Natural killer cell (primary cell): Measurements from ENCODE around the gene FAM83E. TPM values are rescaled to one million over a fixed set of nuclear protein-coding genes. Genes with fewer than 3 reads are reported as not detected.

Source experiments
- ATAC-seq, 3 donors: fragments of 150-1000 bp in 2 of 3; fragments of 200-7000 bp in 1 of 3; cut with Tn5 transposase; 1 replicate in 1 of 3; 2 replicates in 2 of 3; pipeline ENCODE4 v1.10.0; 2021; ENCODE audit warnings: mild to moderate bottlenecking in 2 of 3, moderate library complexity in 2 of 3
- DNase-seq, 2 donors: peaks; one replicate each; pipeline versions ENCODE4 v3.0.0 to v3.0.0-alpha.2; 2013 to 2021; ENCODE audit warnings: mixed read lengths in 1 of 2
- H3K27ac ChIP-seq: one replicate; pipeline ENCODE4 v1.5.1; 2013; ENCODE audit warnings: mild to moderate bottlenecking, low read length
- H3K27me3 ChIP-seq: one replicate; pipeline ENCODE4 v1.6.1; 2013; ENCODE audit warnings: low read length; ENCODE audit not compliant: control insufficient read depth, insufficient read depth
- H3K36me3 ChIP-seq: one replicate; pipeline ENCODE4 v1.6.1; 2013; ENCODE audit warnings: low read length; ENCODE audit not compliant: control insufficient read depth, insufficient read depth
- H3K4me1 ChIP-seq: one replicate; pipeline ENCODE4 v1.6.1; 2013; ENCODE audit warnings: low read length; ENCODE audit not compliant: control insufficient read depth, insufficient read depth
- H3K4me3 ChIP-seq: one replicate; pipeline ENCODE4 v1.5.1; 2013; ENCODE audit warnings: low read length
- H3K9me3 ChIP-seq: one replicate; pipeline ENCODE4 v1.6.1; 2013; ENCODE audit warnings: low read length; ENCODE audit not compliant: control insufficient read depth, insufficient read depth
- H3K27ac Mint-ChIP-seq, 2 donors: one replicate each; pipeline ENCODE4 v1.8.0; 2022; ENCODE audit warnings: mild to moderate bottlenecking in 2 of 2, mixed read lengths in 2 of 2, moderate library complexity in 1 of 2
- H3K27me3 Mint-ChIP-seq, 2 donors: one replicate each; pipeline ENCODE4 v1.8.0; 2022; ENCODE audit warnings: low read depth in 2 of 2, mixed read lengths in 2 of 2
- H3K36me3 Mint-ChIP-seq: one replicate; pipeline ENCODE4 v1.8.0; 2022; ENCODE audit warnings: mixed read lengths
- H3K4me1 Mint-ChIP-seq, 2 donors: one replicate each; pipeline ENCODE4 v1.8.0; 2022; ENCODE audit warnings: mixed read lengths in 2 of 2
- H3K4me3 Mint-ChIP-seq: one replicate; pipeline ENCODE4 v1.8.0; 2022; ENCODE audit warnings: mild to moderate bottlenecking, moderate library complexity, mixed read lengths
- H3K9me3 Mint-ChIP-seq, 2 donors: one replicate each; pipeline ENCODE4 v1.8.0; 2022; ENCODE audit warnings: mixed read lengths in 2 of 2
- WGBS: methylation state at CpG from one replicate; pipeline ENCODE4 v1.1.7; 2013; ENCODE audit warnings: missing lambda C conversion rate; ENCODE audit not compliant: insufficient coverage; 5-methylcytosine and 5-hydroxymethylcytosine counted together
- intact Hi-C: fragments of 100-400 bp; cut with micrococcal nuclease; formaldehyde crosslinking; loops from one replicate; pipeline ENCODE4 v1.14.2; 2022
- total RNA-seq, 4 donors: library from RNA; stranded (reverse); fragments of 120-200 nt in 1 of 4; gene quantifications; one replicate each; pipeline versions ENCODE4 v1.2.3 to v1.2.4, GENCODE V29; 2013 to 2022
- TF ChIP-seq, protein P1 (sequence below): fragments of 200-600 bp; IDR thresholded peaks from one replicate; pipeline ENCODE4 v1.8.0; 2022; ENCODE audit warnings: antibody characterized with exemption

The FAM83E gene
- total RNA-seq, 3 donors from 2014 or later (not counting 1 experiment from before 2014, with no cell fraction given): 0.70 to 1.3 (median 1.1) TPM

DNA sequence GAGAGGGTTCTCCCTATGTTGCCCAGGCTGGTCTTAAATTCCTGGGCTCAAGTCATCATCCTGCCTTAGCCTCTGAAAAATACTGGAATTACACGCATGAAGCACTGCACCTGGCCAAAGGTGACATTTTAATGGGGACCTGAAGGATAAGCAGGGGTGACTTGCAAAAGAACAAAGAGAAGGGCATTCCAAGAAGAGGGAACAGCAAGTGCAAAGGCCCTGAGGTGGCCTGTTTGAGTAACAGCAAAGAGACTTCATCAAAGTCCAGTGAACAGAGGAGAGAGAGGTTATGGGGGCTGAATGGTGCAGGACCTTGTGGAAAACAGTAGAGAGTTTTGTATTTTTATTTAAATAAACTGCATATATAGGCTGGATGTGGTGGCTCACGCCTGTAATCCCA lies 27.0 kb upstream of the FAM83E start:
- H3K36me3 Mint-ChIP-seq: no peaks in the 10 kb centered on the region
- ATAC-seq (no peak), DNase-seq (no peak)
- 99% methylated on average over 2 of the region's 2 CpGs for WGBS
- intact Hi-C loops: loop anchor here (10.0 kb wide), 1 partner anchor 323 kb away; the partner anchor contains the start of gene FTL
- Histone ChIP-seq H3K4me3 (no peak overlapping the region), H3K27ac (no peak overlapping the region), H3K9me3 (no peaks in the 10 kb centered on the region), H3K36me3 (no peaks in the 10 kb centered on the region), H3K4me1 (peaks cover 42% of the 10 kb centered on the region), H3K27me3 (no peaks in the 10 kb centered on the region)
- peaks cover 32 to 48% of the 10 kb centered on the region in 2 donors for H3K4me1 Mint-ChIP-seq
- H3K27ac Mint-ChIP-seq: no peak overlapping the region
- H3K9me3 Mint-ChIP-seq: peaks cover 0 to 4% of the 10 kb centered on the region in 2 donors
- H3K4me3 Mint-ChIP-seq: no peak overlapping the region
- peaks cover 0 to 3% of the 10 kb centered on the region in 2 donors for H3K27me3 Mint-ChIP-seq
- TF ChIP-seq, protein P1, sequence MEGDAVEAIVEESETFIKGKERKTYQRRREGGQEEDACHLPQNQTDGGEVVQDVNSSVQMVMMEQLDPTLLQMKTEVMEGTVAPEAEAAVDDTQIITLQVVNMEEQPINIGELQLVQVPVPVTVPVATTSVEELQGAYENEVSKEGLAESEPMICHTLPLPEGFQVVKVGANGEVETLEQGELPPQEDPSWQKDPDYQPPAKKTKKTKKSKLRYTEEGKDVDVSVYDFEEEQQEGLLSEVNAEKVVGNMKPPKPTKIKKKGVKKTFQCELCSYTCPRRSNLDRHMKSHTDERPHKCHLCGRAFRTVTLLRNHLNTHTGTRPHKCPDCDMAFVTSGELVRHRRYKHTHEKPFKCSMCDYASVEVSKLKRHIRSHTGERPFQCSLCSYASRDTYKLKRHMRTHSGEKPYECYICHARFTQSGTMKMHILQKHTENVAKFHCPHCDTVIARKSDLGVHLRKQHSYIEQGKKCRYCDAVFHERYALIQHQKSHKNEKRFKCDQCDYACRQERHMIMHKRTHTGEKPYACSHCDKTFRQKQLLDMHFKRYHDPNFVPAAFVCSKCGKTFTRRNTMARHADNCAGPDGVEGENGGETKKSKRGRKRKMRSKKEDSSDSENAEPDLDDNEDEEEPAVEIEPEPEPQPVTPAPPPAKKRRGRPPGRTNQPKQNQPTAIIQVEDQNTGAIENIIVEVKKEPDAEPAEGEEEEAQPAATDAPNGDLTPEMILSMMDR: no peak

DNA sequence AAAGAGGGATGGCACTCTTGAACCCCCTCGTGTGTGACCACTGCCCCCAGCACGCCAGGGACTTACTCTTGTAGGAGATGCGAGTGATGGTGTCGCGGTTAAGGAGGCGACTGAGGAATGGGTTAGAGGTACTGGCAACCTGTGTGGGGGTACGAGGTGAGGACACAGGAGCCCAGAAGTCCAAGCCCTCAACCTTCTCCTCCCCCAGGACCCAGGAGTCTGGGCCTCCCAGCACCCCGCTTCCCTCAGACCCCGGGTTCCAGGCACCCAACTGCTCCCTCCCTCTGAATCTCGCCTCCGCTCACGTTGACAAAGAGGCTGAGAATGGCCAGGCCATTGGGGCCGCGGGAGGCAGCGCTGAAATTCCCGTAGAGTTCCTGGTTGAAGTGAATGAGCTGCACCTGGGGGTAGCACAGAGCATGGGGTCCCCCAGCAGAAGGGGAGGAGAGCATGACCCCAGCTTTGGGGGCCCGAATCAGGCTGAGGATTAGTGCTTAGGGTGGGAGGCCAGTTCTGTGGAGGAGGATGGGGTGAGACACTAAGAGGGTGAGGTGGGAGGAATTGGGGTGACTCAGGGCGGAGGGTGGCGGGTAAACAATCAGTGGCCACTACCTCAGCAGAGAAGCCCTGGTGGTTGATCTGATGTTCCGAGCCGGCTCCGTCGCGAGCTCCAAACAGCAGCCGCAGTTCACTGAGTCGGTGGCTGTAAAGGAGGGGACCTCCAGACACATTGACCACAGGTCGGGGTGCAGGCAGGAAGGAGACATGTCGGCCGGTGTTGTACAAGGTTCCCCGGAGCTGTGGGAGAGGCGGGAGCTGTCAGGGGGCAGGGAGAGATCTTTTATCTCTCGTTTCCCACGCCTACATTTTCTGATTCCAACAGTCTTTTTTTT lies 24.9 kb upstream of the FAM83E start:
- Mint-ChIP-seq H3K27me3 (no peaks in the 10 kb centered on the region), H3K36me3 (no peaks in the 10 kb centered on the region), H3K4me1 (peaks cover 32 to 44% of the 10 kb centered on the region in 2 donors), H3K9me3 (peaks cover 0 to 4% of the 10 kb centered on the region in 2 donors), H3K27ac (peak overlapping the region; percentile 99), H3K4me3 (peak overlapping the region; percentile 95)
- TF ChIP-seq, protein P1: no peak
- intact Hi-C loops: loop anchor here (5.0 to 10.0 kb wide), 7 partner anchors 38 to 1003 kb away; partner anchors contain the start of genes FTL, GYS1, PPP1R15A and RRAS
- no peaks in the 10 kb centered on the region for H3K27me3 ChIP-seq
- peak overlapping the region; percentile 97 for H3K27ac ChIP-seq
- no peak overlapping the region for H3K4me3 ChIP-seq
- 88% methylated on average over 29 of the region's 33 CpGs for WGBS
- H3K9me3 ChIP-seq: no peaks in the 10 kb centered on the region
- H3K36me3 ChIP-seq: no peaks in the 10 kb centered on the region
- DNase-seq (peak in 1 of 2 donors; percentile 47), ATAC-seq (no peak)
- H3K4me1 ChIP-seq: peaks cover 36% of the 10 kb centered on the region

DNA sequence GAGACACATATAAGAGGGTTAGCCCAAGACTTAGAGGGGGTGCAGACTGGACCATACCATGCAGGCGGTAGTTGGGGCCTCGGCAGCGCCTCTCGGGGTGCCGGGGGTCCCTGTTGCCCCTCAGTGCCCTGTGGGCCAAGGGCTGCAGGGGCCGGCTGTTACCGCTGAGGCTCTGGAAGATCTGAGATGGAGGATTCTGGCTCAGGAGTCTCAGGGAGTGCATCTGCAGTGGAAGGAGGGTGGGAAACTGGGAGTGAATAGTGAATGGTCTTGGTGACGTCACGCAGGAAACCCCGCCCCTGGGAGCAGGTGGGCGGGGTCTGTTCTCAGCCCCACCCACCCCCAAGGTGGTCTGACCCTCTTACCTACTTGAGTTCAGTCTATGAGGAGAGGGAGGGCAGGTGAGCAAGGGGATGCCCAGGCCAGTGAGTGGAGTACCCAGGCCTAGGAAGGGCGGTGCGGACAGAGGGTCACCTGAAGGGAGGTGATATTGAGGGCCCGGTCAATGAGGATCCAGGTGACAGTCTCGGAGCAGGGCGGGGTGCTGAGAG lies 24.0 kb upstream of the FAM83E start:
- H3K27ac Mint-ChIP-seq: peak overlapping the region; percentile 99
- Histone ChIP-seq H3K9me3 (no peaks in the 10 kb centered on the region), H3K4me1 (peaks cover 38% of the 10 kb centered on the region), H3K27ac (peak overlapping the region; percentile 97), H3K4me3 (peak overlapping the region; percentile 60), H3K36me3 (no peaks in the 10 kb centered on the region), H3K27me3 (no peaks in the 10 kb centered on the region)
- intact Hi-C loops: loop anchor here (1.0 to 10.0 kb wide), 7 partner anchors 7 to 1003 kb away; partner anchors contain the start of genes CA11, GYS1, PPP1R15A and RRAS
- H3K4me3 Mint-ChIP-seq: peak overlapping the region; percentile 95
- H3K9me3 Mint-ChIP-seq: peaks cover 0 to 4% of the 10 kb centered on the region in 2 donors
- peaks cover 39 to 50% of the 10 kb centered on the region in 2 donors for H3K4me1 Mint-ChIP-seq
- 98% methylated on average over 12 of the region's 16 CpGs for WGBS
- TF ChIP-seq, protein P1: no peak
- DNase-seq (peak in 1 of 2 donors; percentile 51), ATAC-seq (no peak)
- H3K27me3 Mint-ChIP-seq: no peaks in the 10 kb centered on the region
- H3K36me3 Mint-ChIP-seq: no peaks in the 10 kb centered on the region
